ENCODE measurements around the gene SNX17.

DNA sequence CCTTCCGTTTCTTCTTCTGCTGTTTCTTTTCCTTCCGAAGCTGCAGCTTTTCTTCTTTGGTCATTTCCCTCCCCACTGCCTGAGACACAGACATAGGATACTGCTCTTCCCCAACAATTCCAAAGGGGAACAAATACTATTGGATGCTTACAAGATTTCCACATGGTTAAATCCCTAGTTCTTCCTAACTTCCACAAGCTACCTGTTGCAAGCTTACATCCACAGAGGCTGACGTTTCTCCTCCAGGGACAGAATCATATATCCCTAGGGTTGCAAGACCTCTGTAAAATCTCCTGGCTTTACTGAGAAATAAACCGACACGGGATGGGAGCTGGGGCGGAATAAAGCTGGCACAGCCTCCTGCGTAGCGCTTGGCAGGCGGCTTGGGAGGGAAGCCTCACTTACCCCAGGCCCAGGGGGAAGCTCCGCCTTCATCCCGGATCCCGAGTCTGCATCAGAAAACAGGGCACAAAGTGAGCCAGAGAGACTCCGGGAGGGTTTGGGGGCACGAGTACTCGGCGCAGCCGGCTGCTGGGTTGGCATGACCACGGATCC is 868 bp upstream of the SNX17 start:
- TF ChIP-seq TAF1 (IDR thresholded peaks at IDR 0.05; ENCODE audit: low read depth, low read length) (no peak), POLR2A (IDR thresholded peaks at IDR 0.05; ENCODE audit: low read depth, low read length) (no peak), SPI1 (IDR thresholded peaks at IDR 0.05; ENCODE audit: low read depth, low read length) (no peak), POLR2AphosphoS5 (IDR thresholded peaks at IDR 0.05; ENCODE audit: low read depth, low read length) (no peak)
